ENCODE measurements around the gene HSPD1. TPM values are rescaled to one million over a fixed set of nuclear protein-coding genes. Genes with fewer than 3 reads are reported as not detected.
A peak's percentile ranks its signal among the peaks of the same experiment; 100 is the strongest.

The HSPD1 gene
- total and polyA plus RNA-seq, 2 of the 13 experiments (the other 11 are each of a cell fraction or from before 2014, with no cell fraction given): 685 to 2,610 TPM

DNA sequence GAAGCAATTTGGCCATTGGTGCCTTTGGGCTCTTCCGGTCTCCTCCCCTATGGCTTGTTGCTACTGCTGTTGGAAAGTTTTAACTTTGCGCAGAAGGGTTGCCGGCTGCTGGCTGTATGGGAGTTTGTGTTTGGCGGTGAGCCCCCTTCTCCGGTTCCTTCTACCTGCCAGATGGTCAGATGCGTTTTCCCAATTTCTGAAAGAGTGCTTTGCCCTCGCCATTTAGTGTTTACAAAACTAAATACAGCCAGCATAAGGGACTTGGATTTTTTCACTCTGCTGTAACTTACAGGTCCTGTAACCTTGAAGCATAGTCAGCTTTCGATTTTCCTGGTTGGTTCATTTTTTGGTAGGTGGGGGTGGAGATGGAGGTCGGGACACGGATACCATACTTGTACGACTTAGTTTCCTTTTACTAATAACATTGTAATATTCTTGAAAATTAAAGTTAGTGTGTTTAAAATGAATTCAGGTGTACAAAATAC, 45.7 kb downstream of the HSPD1 start (continued):
- TF ChIP-seq PAX8 (CRISPR knock-in tag; IDR thresholded peaks at IDR 0.05; ENCODE audit: borderline replicate concordance) (no peak; the same call in 1 of the 2 replicates), ZC3H13 (CRISPR knock-in tag; IDR thresholded peaks at IDR 0.05) (no peak), NFYC (CRISPR knock-in tag; IDR thresholded peaks at IDR 0.05) (no peak), ATRX (CRISPR knock-in tag; IDR thresholded peaks at IDR 0.05; ENCODE audit: borderline replicate concordance) (no peak), SMARCE1 (IDR thresholded peaks at IDR 0.05; ENCODE audit: borderline replicate concordance) (no peak), CHD4 (IDR thresholded peaks at IDR 0.05; ENCODE audit: borderline replicate concordance, low read length) (no peak), RFXANK (CRISPR knock-in tag; IDR thresholded peaks at IDR 0.05) (no peak), JUNB (CRISPR knock-in tag; IDR thresholded peaks at IDR 0.05; ENCODE audit: borderline replicate concordance) (no peak), BORCS8-MEF2B (CRISPR knock-in tag; IDR thresholded peaks at IDR 0.05) (no peak), SMC3 (IDR thresholded peaks at IDR 0.05; ENCODE audit: low read length) (no peak), PHF20 (CRISPR knock-in tag; IDR thresholded peaks at IDR 0.05) (no peak)
- TF ChIP-seq, protein P1, sequence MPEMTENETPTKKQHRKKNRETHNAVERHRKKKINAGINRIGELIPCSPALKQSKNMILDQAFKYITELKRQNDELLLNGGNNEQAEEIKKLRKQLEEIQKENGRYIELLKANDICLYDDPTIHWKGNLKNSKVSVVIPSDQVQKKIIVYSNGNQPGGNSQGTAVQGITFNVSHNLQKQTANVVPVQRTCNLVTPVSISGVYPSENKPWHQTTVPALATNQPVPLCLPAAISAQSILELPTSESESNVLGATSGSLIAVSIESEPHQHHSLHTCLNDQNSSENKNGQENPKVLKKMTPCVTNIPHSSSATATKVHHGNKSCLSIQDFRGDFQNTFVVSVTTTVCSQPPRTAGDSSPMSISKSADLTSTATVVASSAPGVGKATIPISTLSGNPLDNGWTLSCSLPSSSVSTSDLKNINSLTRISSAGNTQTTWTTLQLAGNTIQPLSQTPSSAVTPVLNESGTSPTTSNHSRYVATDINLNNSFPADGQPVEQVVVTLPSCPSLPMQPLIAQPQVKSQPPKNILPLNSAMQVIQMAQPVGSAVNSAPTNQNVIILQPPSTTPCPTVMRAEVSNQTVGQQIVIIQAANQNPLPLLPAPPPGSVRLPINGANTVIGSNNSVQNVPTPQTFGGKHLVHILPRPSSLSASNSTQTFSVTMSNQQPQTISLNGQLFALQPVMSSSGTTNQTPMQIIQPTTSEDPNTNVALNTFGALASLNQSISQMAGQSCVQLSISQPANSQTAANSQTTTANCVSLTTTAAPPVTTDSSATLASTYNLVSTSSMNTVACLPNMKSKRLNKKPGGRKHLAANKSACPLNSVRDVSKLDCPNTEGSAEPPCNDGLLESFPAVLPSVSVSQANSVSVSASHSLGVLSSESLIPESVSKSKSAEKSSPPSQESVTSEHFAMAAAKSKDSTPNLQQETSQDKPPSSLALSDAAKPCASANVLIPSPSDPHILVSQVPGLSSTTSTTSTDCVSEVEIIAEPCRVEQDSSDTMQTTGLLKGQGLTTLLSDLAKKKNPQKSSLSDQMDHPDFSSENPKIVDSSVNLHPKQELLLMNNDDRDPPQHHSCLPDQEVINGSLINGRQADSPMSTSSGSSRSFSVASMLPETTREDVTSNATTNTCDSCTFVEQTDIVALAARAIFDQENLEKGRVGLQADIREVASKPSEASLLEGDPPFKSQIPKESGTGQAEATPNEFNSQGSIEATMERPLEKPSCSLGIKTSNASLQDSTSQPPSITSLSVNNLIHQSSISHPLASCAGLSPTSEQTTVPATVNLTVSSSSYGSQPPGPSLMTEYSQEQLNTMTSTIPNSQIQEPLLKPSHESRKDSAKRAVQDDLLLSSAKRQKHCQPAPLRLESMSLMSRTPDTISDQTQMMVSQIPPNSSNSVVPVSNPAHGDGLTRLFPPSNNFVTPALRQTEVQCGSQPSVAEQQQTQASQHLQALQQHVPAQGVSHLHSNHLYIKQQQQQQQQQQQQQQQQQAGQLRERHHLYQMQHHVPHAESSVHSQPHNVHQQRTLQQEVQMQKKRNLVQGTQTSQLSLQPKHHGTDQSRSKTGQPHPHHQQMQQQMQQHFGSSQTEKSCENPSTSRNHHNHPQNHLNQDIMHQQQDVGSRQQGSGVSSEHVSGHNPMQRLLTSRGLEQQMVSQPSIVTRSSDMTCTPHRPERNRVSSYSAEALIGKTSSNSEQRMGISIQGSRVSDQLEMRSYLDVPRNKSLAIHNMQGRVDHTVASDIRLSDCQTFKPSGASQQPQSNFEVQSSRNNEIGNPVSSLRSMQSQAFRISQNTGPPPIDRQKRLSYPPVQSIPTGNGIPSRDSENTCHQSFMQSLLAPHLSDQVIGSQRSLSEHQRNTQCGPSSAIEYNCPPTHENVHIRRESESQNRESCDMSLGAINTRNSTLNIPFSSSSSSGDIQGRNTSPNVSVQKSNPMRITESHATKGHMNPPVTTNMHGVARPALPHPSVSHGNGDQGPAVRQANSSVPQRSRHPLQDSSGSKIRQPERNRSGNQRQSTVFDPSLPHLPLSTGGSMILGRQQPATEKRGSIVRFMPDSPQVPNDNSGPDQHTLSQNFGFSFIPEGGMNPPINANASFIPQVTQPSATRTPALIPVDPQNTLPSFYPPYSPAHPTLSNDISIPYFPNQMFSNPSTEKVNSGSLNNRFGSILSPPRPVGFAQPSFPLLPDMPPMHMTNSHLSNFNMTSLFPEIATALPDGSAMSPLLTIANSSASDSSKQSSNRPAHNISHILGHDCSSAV (CRISPR knock-in tag; IDR thresholded peaks at IDR 0.05; ENCODE audit: borderline replicate concordance): no peak
- TF ChIP-seq, protein P2, sequence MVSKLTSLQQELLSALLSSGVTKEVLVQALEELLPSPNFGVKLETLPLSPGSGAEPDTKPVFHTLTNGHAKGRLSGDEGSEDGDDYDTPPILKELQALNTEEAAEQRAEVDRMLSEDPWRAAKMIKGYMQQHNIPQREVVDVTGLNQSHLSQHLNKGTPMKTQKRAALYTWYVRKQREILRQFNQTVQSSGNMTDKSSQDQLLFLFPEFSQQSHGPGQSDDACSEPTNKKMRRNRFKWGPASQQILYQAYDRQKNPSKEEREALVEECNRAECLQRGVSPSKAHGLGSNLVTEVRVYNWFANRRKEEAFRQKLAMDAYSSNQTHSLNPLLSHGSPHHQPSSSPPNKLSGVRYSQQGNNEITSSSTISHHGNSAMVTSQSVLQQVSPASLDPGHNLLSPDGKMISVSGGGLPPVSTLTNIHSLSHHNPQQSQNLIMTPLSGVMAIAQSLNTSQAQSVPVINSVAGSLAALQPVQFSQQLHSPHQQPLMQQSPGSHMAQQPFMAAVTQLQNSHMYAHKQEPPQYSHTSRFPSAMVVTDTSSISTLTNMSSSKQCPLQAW (CRISPR knock-in tag; IDR thresholded peaks at IDR 0.05): no peak
- TF ChIP-seq, protein P3, sequence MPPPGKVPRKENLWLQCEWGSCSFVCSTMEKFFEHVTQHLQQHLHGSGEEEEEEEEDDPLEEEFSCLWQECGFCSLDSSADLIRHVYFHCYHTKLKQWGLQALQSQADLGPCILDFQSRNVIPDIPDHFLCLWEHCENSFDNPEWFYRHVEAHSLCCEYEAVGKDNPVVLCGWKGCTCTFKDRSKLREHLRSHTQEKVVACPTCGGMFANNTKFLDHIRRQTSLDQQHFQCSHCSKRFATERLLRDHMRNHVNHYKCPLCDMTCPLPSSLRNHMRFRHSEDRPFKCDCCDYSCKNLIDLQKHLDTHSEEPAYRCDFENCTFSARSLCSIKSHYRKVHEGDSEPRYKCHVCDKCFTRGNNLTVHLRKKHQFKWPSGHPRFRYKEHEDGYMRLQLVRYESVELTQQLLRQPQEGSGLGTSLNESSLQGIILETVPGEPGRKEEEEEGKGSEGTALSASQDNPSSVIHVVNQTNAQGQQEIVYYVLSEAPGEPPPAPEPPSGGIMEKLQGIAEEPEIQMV (CRISPR knock-in tag; IDR thresholded peaks at IDR 0.05; ENCODE audit: low read depth): no peak; the same call in 1 of the 2 replicates
- TF ChIP-seq, protein P4, sequence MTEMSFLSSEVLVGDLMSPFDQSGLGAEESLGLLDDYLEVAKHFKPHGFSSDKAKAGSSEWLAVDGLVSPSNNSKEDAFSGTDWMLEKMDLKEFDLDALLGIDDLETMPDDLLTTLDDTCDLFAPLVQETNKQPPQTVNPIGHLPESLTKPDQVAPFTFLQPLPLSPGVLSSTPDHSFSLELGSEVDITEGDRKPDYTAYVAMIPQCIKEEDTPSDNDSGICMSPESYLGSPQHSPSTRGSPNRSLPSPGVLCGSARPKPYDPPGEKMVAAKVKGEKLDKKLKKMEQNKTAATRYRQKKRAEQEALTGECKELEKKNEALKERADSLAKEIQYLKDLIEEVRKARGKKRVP (CRISPR knock-in tag; IDR thresholded peaks at IDR 0.05): peak in 1 of 2 experiments; percentile 3; a peak in 1 of 4 replicates
- TF ChIP-seq, protein P5, sequence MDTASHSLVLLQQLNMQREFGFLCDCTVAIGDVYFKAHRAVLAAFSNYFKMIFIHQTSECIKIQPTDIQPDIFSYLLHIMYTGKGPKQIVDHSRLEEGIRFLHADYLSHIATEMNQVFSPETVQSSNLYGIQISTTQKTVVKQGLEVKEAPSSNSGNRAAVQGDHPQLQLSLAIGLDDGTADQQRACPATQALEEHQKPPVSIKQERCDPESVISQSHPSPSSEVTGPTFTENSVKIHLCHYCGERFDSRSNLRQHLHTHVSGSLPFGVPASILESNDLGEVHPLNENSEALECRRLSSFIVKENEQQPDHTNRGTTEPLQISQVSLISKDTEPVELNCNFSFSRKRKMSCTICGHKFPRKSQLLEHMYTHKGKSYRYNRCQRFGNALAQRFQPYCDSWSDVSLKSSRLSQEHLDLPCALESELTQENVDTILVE (CRISPR knock-in tag; IDR thresholded peaks at IDR 0.05): no peak; the same call in 1 of the 2 replicates
